Measurements from ENCODE around the gene ANGEL2.

DNA sequence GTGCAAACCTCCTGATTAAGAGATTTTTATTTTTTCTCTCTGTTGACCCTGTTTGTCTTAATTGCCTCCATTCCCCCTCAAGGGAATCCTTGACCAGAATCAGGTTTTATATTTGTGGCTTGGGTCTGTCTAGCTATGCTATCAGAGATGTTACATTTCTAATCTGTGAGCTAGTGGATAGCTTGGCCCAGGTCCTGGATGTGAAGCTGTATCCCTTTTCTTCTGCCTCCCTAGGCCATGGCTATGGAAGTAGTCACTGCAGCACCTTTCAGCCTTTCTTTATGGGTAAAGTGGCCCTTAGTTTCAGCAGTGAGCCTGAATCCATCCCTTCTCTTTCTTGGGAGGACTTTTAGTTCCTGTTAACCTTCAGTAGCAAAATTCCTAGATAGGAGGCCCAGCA lies 17.0 kb upstream of the ANGEL2 start:
- TF ChIP-seq JUND (IDR thresholded peaks at IDR 0.05) (no peak), TAF1 (IDR thresholded peaks at IDR 0.05; ENCODE audit: borderline replicate concordance, low read depth, low read length) (no peak), SMC3 (IDR thresholded peaks at IDR 0.05; ENCODE audit: low read depth, low read length) (no peak), POLR2AphosphoS5 (IDR thresholded peaks at IDR 0.05; ENCODE audit: low read depth, low read length) (no peak), RCOR1 (IDR thresholded peaks at IDR 0.05; ENCODE audit: low read length) (no peak), EZH2phosphoT487 (IDR thresholded peaks at IDR 0.05; ENCODE audit: borderline replicate concordance, low read depth) (no peak), TEAD4 (IDR thresholded peaks at IDR 0.05; ENCODE audit: borderline replicate concordance, insufficient read depth) (no peak), CHD2 (IDR thresholded peaks at IDR 0.05; ENCODE audit: low read length, partially characterized antibody) (no peak), GABPA (IDR thresholded peaks at IDR 0.05; ENCODE audit: low read depth) (no peak), RFX5 (IDR thresholded peaks at IDR 0.05; ENCODE audit: low read length) (no peak), ELF1 (IDR thresholded peaks at IDR 0.05) (no peak)
- TF ChIP-seq, protein P1, sequence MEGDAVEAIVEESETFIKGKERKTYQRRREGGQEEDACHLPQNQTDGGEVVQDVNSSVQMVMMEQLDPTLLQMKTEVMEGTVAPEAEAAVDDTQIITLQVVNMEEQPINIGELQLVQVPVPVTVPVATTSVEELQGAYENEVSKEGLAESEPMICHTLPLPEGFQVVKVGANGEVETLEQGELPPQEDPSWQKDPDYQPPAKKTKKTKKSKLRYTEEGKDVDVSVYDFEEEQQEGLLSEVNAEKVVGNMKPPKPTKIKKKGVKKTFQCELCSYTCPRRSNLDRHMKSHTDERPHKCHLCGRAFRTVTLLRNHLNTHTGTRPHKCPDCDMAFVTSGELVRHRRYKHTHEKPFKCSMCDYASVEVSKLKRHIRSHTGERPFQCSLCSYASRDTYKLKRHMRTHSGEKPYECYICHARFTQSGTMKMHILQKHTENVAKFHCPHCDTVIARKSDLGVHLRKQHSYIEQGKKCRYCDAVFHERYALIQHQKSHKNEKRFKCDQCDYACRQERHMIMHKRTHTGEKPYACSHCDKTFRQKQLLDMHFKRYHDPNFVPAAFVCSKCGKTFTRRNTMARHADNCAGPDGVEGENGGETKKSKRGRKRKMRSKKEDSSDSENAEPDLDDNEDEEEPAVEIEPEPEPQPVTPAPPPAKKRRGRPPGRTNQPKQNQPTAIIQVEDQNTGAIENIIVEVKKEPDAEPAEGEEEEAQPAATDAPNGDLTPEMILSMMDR (IDR thresholded peaks at IDR 0.05), result no peak
- TF ChIP-seq, protein P2, sequence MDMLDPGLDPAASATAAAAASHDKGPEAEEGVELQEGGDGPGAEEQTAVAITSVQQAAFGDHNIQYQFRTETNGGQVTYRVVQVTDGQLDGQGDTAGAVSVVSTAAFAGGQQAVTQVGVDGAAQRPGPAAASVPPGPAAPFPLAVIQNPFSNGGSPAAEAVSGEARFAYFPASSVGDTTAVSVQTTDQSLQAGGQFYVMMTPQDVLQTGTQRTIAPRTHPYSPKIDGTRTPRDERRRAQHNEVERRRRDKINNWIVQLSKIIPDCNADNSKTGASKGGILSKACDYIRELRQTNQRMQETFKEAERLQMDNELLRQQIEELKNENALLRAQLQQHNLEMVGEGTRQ (IDR thresholded peaks at IDR 0.05; ENCODE audit: borderline replicate concordance, low read depth, low read length), result no peak
- TF ChIP-seq, protein P3, sequence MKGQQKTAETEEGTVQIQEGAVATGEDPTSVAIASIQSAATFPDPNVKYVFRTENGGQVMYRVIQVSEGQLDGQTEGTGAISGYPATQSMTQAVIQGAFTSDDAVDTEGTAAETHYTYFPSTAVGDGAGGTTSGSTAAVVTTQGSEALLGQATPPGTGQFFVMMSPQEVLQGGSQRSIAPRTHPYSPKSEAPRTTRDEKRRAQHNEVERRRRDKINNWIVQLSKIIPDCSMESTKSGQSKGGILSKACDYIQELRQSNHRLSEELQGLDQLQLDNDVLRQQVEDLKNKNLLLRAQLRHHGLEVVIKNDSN (IDR thresholded peaks at IDR 0.05; ENCODE audit: borderline replicate concordance, low read depth), result no peak
